GF-D8 (cell line): ENCODE results near the gene LOXL4.

ENCODE experiments used
- DNase-seq: peaks from one replicate; lab custom pipeline; 2025; lab: John Stamatoyannopoulos, UW

Gene LOXL4

GRCh38 chr10:98267894-98268693 lies at the start of gene LOXL4:
Gene LOXL4 (minus strand): TSS chr10:98268194. CDS start chr10:98263019, 5,175 bp downstream.
- DNase-seq: no peak

GRCh38 chr10:98316661-98317060 lies 48.7 kb upstream of the LOXL4 start:
- no peak for DNase-seq

GRCh38 chr10:98316170-98316569 lies 48.2 kb upstream of the LOXL4 start:
- no peak for DNase-seq

- DNase-seq: no peak
Observed at GRCh38 chr10:98314532-98315284, 46.7 kb upstream of the LOXL4 start.

- no peak for DNase-seq
Observed at GRCh38 chr10:98313598-98313997, 45.6 kb upstream of the LOXL4 start.

- no peak for DNase-seq
Observed at GRCh38 chr10:98312822-98313221, 44.8 kb upstream of the LOXL4 start.

- no peak for DNase-seq
Observed at GRCh38 chr10:98312349-98312748, 44.4 kb upstream of the LOXL4 start.

GRCh38 chr10:98310701-98311100 lies 42.7 kb upstream of the LOXL4 start:
- no peak for DNase-seq

- no peak for DNase-seq
Observed at GRCh38 chr10:98309366-98310355, 41.7 kb upstream of the LOXL4 start.

GRCh38 chr10:98308669-98309365 lies 40.8 kb upstream of the LOXL4 start:
- no peak for DNase-seq

GRCh38 chr10:98307916-98308541 lies 40.0 kb upstream of the LOXL4 start:
- DNase-seq: no peak

- no peak for DNase-seq
Observed at GRCh38 chr10:98306501-98306900, 38.5 kb upstream of the LOXL4 start.

- DNase-seq: no peak
Observed at GRCh38 chr10:98303569-98303968, 35.6 kb upstream of the LOXL4 start.

GRCh38 chr10:98302741-98303365 lies 34.9 kb upstream of the LOXL4 start:
- DNase-seq: no peak

GRCh38 chr10:98301664-98302319 lies 33.8 kb upstream of the LOXL4 start:
- no peak for DNase-seq

- DNase-seq: no peak
Observed at GRCh38 chr10:98300526-98301229, 32.7 kb upstream of the LOXL4 start.

GRCh38 chr10:98299341-98299740 lies 31.3 kb upstream of the LOXL4 start:
- no peak for DNase-seq

- DNase-seq: no peak
Observed at GRCh38 chr10:98296524-98296923, 28.5 kb upstream of the LOXL4 start.

- no peak for DNase-seq
Observed at GRCh38 chr10:98295907-98296306, 27.9 kb upstream of the LOXL4 start.
